ENCODE measurements around the gene INSL3. TPM values are rescaled to one million over a fixed set of nuclear protein-coding genes. Genes with fewer than 3 reads are reported as not detected.

The INSL3 gene
- total RNA-seq, 1 donor from 2014 or later: not detected

DNA sequence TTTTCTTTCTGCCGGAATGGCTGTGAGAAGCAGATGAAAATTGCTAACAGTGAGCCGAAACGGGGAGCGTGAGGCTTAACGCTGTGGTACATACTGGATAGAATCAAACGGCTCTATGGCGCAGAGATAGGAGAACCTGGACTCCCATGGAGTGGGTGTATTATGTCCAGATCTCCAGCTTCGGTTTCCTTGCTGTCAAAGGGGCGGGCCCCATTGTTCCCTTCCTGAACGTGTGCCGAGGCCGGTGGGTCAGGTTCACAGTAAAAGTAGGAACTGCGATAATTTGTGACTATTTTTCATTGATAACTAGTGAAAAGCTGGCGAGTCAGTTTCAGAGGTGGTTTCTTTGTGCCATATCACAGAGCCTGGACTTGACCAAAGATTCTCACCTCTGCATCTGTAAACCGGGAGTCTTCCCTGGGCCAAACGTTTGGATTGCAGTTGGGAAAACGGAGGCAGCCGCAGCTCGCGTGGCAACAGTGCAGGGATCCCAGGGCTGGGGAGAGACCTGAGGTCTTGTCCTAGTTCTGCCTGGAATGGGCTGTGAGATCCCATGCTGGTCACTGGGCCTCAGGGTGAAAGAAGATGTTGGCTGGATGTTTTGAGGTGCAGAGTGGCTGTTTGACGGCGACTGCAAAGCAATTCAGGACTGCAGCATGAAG is 39.1 kb upstream of the INSL3 start:
- no peak for DNase-seq (ENCODE audit: extremely low spot score in 2 of 2)
- Histone ChIP-seq H3K27ac (peak overlapping the region; percentile 77), H3K4me3 (peak overlapping the region; percentile 77 to 92), H3K36me3 (peaks cover 3 to 32% of the 10 kb centered on the region in 2 donors), H3K4me1 (peaks cover 17% of the 10 kb centered on the region), H3K9me3 (no peaks in the 10 kb centered on the region), H3K27me3 (no peaks in the 10 kb centered on the region)
- TF ChIP-seq, protein P1, sequence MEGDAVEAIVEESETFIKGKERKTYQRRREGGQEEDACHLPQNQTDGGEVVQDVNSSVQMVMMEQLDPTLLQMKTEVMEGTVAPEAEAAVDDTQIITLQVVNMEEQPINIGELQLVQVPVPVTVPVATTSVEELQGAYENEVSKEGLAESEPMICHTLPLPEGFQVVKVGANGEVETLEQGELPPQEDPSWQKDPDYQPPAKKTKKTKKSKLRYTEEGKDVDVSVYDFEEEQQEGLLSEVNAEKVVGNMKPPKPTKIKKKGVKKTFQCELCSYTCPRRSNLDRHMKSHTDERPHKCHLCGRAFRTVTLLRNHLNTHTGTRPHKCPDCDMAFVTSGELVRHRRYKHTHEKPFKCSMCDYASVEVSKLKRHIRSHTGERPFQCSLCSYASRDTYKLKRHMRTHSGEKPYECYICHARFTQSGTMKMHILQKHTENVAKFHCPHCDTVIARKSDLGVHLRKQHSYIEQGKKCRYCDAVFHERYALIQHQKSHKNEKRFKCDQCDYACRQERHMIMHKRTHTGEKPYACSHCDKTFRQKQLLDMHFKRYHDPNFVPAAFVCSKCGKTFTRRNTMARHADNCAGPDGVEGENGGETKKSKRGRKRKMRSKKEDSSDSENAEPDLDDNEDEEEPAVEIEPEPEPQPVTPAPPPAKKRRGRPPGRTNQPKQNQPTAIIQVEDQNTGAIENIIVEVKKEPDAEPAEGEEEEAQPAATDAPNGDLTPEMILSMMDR (IDR thresholded peaks at IDR 0.05): no peak
- TF ChIP-seq POLR2AphosphoS5 (IDR thresholded peaks at IDR 0.05; ENCODE audit: insufficient read depth in 1 of 2, low read depth in 1 of 2) (no peak), POLR2A (IDR thresholded peaks at IDR 0.05) (no peak)
- intact Hi-C loops (cut with DNase I): loop anchor here (5.0 to 10.0 kb wide), 2 partner anchors 72 to 134 kb away; partner anchors contain the start of gene CCDC124

DNA sequence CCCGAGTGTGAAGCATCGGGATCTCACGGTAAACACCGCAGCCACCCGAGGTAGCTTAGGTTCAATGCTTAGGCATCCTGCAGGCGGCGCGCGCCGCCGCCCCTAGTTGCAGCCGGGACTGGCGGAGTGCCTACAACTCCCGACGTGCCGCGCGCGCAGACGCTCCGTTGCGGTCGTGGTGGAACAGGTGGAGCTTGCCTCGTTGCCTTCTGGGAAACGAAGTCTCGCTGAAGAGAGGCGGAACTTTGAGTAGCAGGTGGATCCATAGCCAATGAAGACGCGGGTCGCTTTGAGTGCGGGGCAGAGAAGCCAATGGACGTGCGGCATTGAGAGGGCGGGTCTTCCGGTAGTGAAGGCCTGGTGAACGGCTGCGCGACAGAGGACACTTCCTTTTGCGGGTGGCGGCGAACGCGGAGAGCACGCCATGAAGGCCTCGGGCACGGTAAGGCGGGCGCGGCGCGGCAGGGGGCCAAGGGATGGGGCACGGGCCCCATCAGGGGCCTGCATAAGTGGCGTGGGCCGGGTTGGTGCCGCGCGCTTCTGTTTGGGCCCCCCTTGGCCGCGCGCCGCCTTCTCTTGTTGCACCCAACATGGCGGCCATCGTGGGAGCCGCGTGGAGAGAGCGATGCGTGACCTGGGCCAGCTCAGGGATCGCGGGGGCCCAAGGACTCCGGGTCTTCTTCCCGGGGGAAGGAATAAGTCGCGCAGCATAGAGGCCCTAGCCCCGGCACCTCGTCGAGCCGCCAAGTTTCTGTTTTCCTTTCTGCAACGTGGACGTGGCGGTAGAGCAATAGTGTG is 38.4 kb upstream of the INSL3 start, which contains the start of gene RPL18A:
Gene RPL18A, plus strand, starts transcription at position 378 of the 798 bp plus-strand sequence. Its CDS starts 47 bp downstream, at position 425.
- peak within 1 kb of the TSS; percentile 77 for H3K27ac ChIP-seq
- H3K27me3 ChIP-seq: no peaks in the 10 kb centered on the region
- peak; percentile 100 for DNase-seq (ENCODE audit: extremely low spot score in 2 of 2)
- peaks cover 3 to 32% of the 10 kb centered on the region in 2 donors for H3K36me3 ChIP-seq
- H3K9me3 ChIP-seq: no peaks in the 10 kb centered on the region
- intact Hi-C loops (cut with DNase I): loop anchor here (5.0 to 10.0 kb wide), 2 partner anchors 73 to 135 kb away; partner anchors contain the start of gene CCDC124
- H3K4me1 ChIP-seq: peaks cover 17% of the 10 kb centered on the region
- peak within 1 kb of the TSS; percentile 77 to 92 for H3K4me3 ChIP-seq
- TF ChIP-seq, protein P1 (IDR thresholded peaks at IDR 0.05): peak; percentile 42 to 83 (median 64)
- TF ChIP-seq POLR2A (IDR thresholded peaks at IDR 0.05) (peak in 1 of 2 donors; percentile 91), POLR2AphosphoS5 (IDR thresholded peaks at IDR 0.05; ENCODE audit: insufficient read depth in 1 of 2, low read depth in 1 of 2) (peak; percentile 99)

DNA sequence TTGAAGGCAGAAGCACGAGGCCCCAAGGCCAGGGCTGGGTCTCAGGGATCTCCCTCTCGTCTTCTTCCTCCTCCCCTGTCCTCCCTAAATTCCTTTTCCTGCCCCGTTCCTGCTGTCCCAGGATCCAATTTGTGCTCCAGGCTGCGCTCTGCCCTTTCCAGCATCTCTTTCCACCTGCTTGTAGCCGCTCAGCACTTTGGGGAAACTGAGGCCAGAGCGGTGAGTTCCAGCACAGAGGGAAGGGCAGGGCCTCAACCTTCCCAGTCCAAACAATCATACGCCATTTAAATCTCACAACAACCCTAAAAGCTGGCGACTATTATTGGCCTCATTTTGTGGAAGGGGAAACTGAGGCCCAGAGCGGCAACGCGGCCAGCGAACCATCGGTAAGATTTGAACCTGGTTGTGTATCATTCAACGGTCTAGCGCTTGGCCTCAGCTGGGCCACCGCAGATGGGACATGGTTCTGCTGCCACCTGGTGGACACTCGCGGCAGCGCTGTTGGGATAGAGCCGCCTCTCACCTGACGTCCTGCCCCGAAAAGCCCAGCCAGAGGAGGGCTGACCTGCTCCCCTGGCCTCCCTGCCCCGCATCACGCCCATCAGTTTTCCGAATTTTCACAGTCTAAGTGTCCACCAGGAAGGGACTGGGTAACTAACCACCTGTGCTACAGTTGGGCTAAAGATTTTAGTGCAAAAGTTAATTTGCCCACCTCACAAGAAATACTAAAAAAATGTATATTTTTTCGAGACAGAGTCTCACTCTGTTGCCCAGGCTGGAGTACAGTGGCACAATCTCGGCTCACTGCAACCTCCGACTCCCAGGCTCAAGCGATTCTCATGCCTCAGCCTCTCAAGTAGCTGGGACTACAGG is 34.2 kb upstream of the INSL3 start:
- no peak overlapping the region for H3K4me3 ChIP-seq
- no peaks in the 10 kb centered on the region for H3K9me3 ChIP-seq
- H3K36me3 ChIP-seq: no peaks in the 10 kb centered on the region
- H3K27ac ChIP-seq: no peak overlapping the region
- intact Hi-C loops (cut with DNase I): no loop called here
- peaks cover 2% of the 10 kb centered on the region for H3K4me1 ChIP-seq
- H3K27me3 ChIP-seq: no peaks in the 10 kb centered on the region
- TF ChIP-seq, protein P1 (IDR thresholded peaks at IDR 0.05): peak; percentile 87 to 95 (median 92)
- peak in 1 of 2 donors; percentile 12 for TF ChIP-seq POLR2AphosphoS5 (IDR thresholded peaks at IDR 0.05; ENCODE audit: insufficient read depth in 1 of 2, low read depth in 1 of 2)
- TF ChIP-seq POLR2A (IDR thresholded peaks at IDR 0.05): no peak
- no peak for DNase-seq (ENCODE audit: extremely low spot score in 2 of 2)

DNA sequence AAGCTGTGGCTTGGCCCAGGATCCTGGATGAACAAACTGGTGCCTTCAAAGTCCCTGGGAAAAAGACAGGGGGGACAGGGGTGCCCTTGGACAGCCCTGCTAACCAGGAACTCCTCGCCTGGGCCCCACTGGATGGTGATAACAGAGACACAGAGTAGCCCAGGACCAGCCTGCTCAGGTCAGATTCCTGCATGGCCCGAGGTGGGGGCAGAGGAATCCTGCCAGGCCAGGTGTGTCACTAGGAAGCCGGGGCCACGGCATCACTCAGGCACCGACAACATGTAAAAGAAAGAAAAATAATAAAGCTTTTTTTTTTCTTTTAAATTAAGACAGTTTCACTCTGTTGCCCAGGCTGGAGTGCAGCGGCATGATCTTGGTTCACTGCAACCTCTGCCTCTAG is 32.7 kb upstream of the INSL3 start:
- intact Hi-C loops (cut with DNase I): no loop called here

More for the DNA sequence above, 32.7 kb upstream of the INSL3 start:
- no peak overlapping the region for H3K27ac ChIP-seq
- TF ChIP-seq POLR2AphosphoS5 (IDR thresholded peaks at IDR 0.05; ENCODE audit: insufficient read depth in 1 of 2, low read depth in 1 of 2) (no peak), POLR2A (IDR thresholded peaks at IDR 0.05) (no peak)
- TF ChIP-seq, protein P1 (IDR thresholded peaks at IDR 0.05): no peak
- H3K9me3 ChIP-seq: no peaks in the 10 kb centered on the region
- no peak for DNase-seq (ENCODE audit: extremely low spot score in 2 of 2)
- no peaks in the 10 kb centered on the region for H3K36me3 ChIP-seq
- H3K4me1 ChIP-seq: no peaks in the 10 kb centered on the region
- H3K4me3 ChIP-seq: no peak overlapping the region
- H3K27me3 ChIP-seq: no peaks in the 10 kb centered on the region
